Neural cell (in vitro differentiated cells): Measurements from ENCODE around the gene DMAP1. TPM values are rescaled to one million over a fixed set of nuclear protein-coding genes. Genes with fewer than 3 reads are reported as not detected.

Source experiments
- H2AFZ ChIP-seq: fragments of 200-600, 300-800 bp; sonication (generic), shearing (Covaris generic); 2 replicates; pipeline ENCODE4 v1.6.0; 2014; ENCODE audit warnings: low read depth, mild to moderate bottlenecking, antibody characterized with exemption, low read length, moderate library complexity
- H3F3A ChIP-seq: fragments of 200-600 bp; shearing (Covaris generic); 2 replicates; pipeline ENCODE4 v1.6.1; 2016; ENCODE audit warnings: mild to moderate bottlenecking, moderate library complexity, mixed read lengths, antibody characterized with exemption, low read length; ENCODE audit not compliant: insufficient read depth, poor library complexity, severe bottlenecking
- H3K27ac ChIP-seq: fragments of 200-600, 300-800 bp; sonication (generic), shearing (Covaris generic); 2 replicates; pipeline ENCODE4 v1.5.1; 2014; ENCODE audit warnings: mild to moderate bottlenecking, low read length, moderate library complexity
- H3K27me3 ChIP-seq: fragments of 300-800, 200-600 bp; sonication (generic), shearing (Covaris generic); 2 replicates; pipeline ENCODE4 v1.6.0; 2014; ENCODE audit warnings: mild to moderate bottlenecking, low read depth, low read length, moderate library complexity; ENCODE audit not compliant: insufficient read depth
- H3K36me3 ChIP-seq: fragments of 300-800, 200-600 bp; sonication (generic), shearing (Covaris generic); 2 replicates; pipeline ENCODE4 v1.5.1; 2014; ENCODE audit warnings: mild to moderate bottlenecking, antibody characterized with exemption, low read length, moderate library complexity; ENCODE audit not compliant: insufficient read depth
- H3K4me2 ChIP-seq: fragments of 300-800, 200-600 bp; sonication (generic), shearing (Covaris generic); 2 replicates; pipeline ENCODE4 v1.6.0; 2014; ENCODE audit warnings: mild to moderate bottlenecking, low read length
- H3K4me3 ChIP-seq: fragments of 300-800, 200-600 bp; sonication (generic), shearing (Covaris generic); 2 replicates; pipeline ENCODE4 v1.5.1; 2014; ENCODE audit warnings: mild to moderate bottlenecking, low read length, moderate library complexity
- H3K79me2 ChIP-seq: fragments of 200-600 bp; shearing (Covaris generic); replicated peaks from 2 replicates; pipeline ENCODE4 v1.6.0; 2014; ENCODE audit warnings: mild to moderate bottlenecking, low read length, moderate library complexity; ENCODE audit not compliant: insufficient read depth
- H3K9ac ChIP-seq: fragments of 300-800, 200-600 bp; sonication (generic), shearing (Covaris generic); 2 replicates; pipeline ENCODE4 v1.6.1; 2016; ENCODE audit warnings: mild to moderate bottlenecking, low read length, mixed read lengths
- H3K9me2 ChIP-seq: fragments of 200-600 bp; shearing (Covaris generic); 2 replicates; pipeline ENCODE4 v1.6.1; 2016; ENCODE audit warnings: mild to moderate bottlenecking, low read length, mixed read lengths; ENCODE audit not compliant: insufficient read depth
- H3K9me3 ChIP-seq: fragments of 200-600, 300-800 bp; sonication (generic), shearing (Covaris generic); 2 replicates; pipeline ENCODE4 v1.6.1; 2016; ENCODE audit warnings: mild to moderate bottlenecking, mixed run types, low read length, moderate library complexity, mixed read lengths
- H4K20me1 ChIP-seq: fragments of 200-600 bp; shearing (Covaris generic); 2 replicates; pipeline ENCODE4 v1.6.1; 2016; ENCODE audit warnings: mild to moderate bottlenecking, mixed run types; ENCODE audit not compliant: insufficient read depth
- CTCF ChIP-seq: fragments of 450-650 bp; IDR thresholded peaks from 2 replicates; pipeline ENCODE4 v1.5.1; 2014; ENCODE audit warnings: antibody characterized with exemption, mild to moderate bottlenecking, moderate library complexity; ENCODE audit not compliant: poor library complexity, severe bottlenecking
- EP300 ChIP-seq: fragments of 450-650 bp; conservative IDR thresholded peaks from 2 replicates; pipeline ENCODE4 v1.6.1; 2014; ENCODE audit warnings: antibody characterized with exemption, mild to moderate bottlenecking, moderate library complexity; ENCODE audit not compliant: poor library complexity, severe bottlenecking
- EZH2 ChIP-seq: fragments of 200-600, 300-800 bp; shearing (Covaris generic), sonication (generic); IDR thresholded peaks from 2 replicates; pipeline ENCODE4 v1.6.1; 2014; ENCODE audit warnings: antibody characterized with exemption, low read length, borderline replicate concordance, mild to moderate bottlenecking; ENCODE audit not compliant: insufficient read depth, poor library complexity, severe bottlenecking
- MXI1 ChIP-seq: fragments of 450-650 bp; conservative IDR thresholded peaks from 2 replicates; pipeline ENCODE4 v1.6.1; 2014; ENCODE audit warnings: antibody characterized with exemption, mild to moderate bottlenecking; ENCODE audit not compliant: poor library complexity, severe bottlenecking
- POLR2AphosphoS5 ChIP-seq: IDR thresholded peaks from 2 replicates; pipeline ENCODE4 v1.6.1; 2012
- RAD21 ChIP-seq: fragments of 450-650 bp; conservative IDR thresholded peaks from 2 replicates; pipeline ENCODE4 v1.6.1; 2014; ENCODE audit warnings: antibody characterized with exemption, mild to moderate bottlenecking, moderate library complexity
- REST ChIP-seq: IDR thresholded peaks from 2 replicates; pipeline ENCODE4 v1.6.1; 2012; ENCODE audit warnings: borderline replicate concordance
- SMC3 ChIP-seq: fragments of 450-650 bp; conservative IDR thresholded peaks from 2 replicates; pipeline ENCODE4 v1.6.1; 2014; ENCODE audit warnings: antibody characterized with exemption, mild to moderate bottlenecking, moderate library complexity; ENCODE audit not compliant: poor library complexity
- TAF1 ChIP-seq: IDR thresholded peaks from 2 replicates; pipeline ENCODE4 v1.6.1; 2012; ENCODE audit warnings: low read depth
- polyA plus RNA-seq: library from polyadenylated mRNA; depleted of rRNA; stranded (reverse); fragments of >200 nt; gene quantifications from 2 replicates; pipeline ENCODE4 v1.2.3, GENCODE V29; 2014

The DMAP1 gene
- polyA plus RNA-seq, 1 donor from 2014 or later: 55.6 TPM

- Histone ChIP-seq H3K9me3 (no peaks in the 10 kb centered on the region), H3K79me2 (no peaks in the 10 kb centered on the region), H4K20me1 (no peaks in the 10 kb centered on the region), H3K4me3 (no peak overlapping the region), H3F3A (no peaks in the 10 kb centered on the region), H3K9ac (no peak overlapping the region), H3K36me3 (no peaks in the 10 kb centered on the region), H3K9me2 (no peaks in the 10 kb centered on the region), H2AFZ (no peak overlapping the region), H3K4me2 (no peak overlapping the region), H3K27ac (no peak overlapping the region), H3K27me3 (no peaks in the 10 kb centered on the region)
- TF ChIP-seq MXI1: no peak
- TF ChIP-seq RAD21: no peak
- no peak for TF ChIP-seq POLR2AphosphoS5
- no peak for TF ChIP-seq TAF1
- TF ChIP-seq EP300: no peak
Measured at GRCh38 chr1:44266400-44267344, 53.4 kb downstream of the DMAP1 start.

GRCh38 chr1:44267438-44267837 is 54.2 kb downstream of the DMAP1 start:
- no peaks in the 10 kb centered on the region for H3F3A ChIP-seq
- no peak overlapping the region for H3K9ac ChIP-seq
- no peak overlapping the region for H3K4me3 ChIP-seq
- no peak overlapping the region for H3K27ac ChIP-seq
- no peaks in the 10 kb centered on the region for H4K20me1 ChIP-seq
- no peaks in the 10 kb centered on the region for H3K9me2 ChIP-seq
- H3K79me2 ChIP-seq: no peaks in the 10 kb centered on the region
- H3K4me2 ChIP-seq: no peak overlapping the region
- no peak overlapping the region for H2AFZ ChIP-seq
- no peaks in the 10 kb centered on the region for H3K9me3 ChIP-seq
- no peaks in the 10 kb centered on the region for H3K36me3 ChIP-seq
- no peaks in the 10 kb centered on the region for H3K27me3 ChIP-seq
- TF ChIP-seq RAD21 (no peak), POLR2AphosphoS5 (no peak), EP300 (no peak), EZH2 (no peak), SMC3 (no peak), TAF1 (no peak)

GRCh38 chr1:44268054-44268453 is 54.8 kb downstream of the DMAP1 start:
- Histone ChIP-seq H3K4me2 (no peak overlapping the region), H3K9ac (no peak overlapping the region), H3K9me3 (no peaks in the 10 kb centered on the region), H3F3A (no peaks in the 10 kb centered on the region), H3K79me2 (no peaks in the 10 kb centered on the region), H3K27ac (no peak overlapping the region), H3K9me2 (no peaks in the 10 kb centered on the region), H3K4me3 (no peak overlapping the region), H4K20me1 (no peaks in the 10 kb centered on the region), H3K36me3 (no peaks in the 10 kb centered on the region), H2AFZ (no peak overlapping the region), H3K27me3 (no peaks in the 10 kb centered on the region)
- TF ChIP-seq SMC3 (no peak), EZH2 (no peak), RAD21 (no peak), REST (no peak), TAF1 (no peak), MXI1 (no peak), CTCF (no peak), EP300 (no peak), POLR2AphosphoS5 (no peak)
